Epidermal melanocyte (primary cell): Measurements from ENCODE around the gene SSH2.
"Not testable (repeated sequence)": the region's sequence is repeated elsewhere in the genome, so short reads cannot be mapped to it uniquely, and the experiment has no call there.

Source experiments
- DNase-seq: peaks from one replicate; pipeline ENCODE4 v3.0.0; 2011; ENCODE audit warnings: low spot score; ENCODE audit not compliant: insufficient read length

Gene SSH2

GRCh38 chr17:29667969-29668368 lies 262.1 kb downstream of the SSH2 start:
- no peak for DNase-seq

DNA sequence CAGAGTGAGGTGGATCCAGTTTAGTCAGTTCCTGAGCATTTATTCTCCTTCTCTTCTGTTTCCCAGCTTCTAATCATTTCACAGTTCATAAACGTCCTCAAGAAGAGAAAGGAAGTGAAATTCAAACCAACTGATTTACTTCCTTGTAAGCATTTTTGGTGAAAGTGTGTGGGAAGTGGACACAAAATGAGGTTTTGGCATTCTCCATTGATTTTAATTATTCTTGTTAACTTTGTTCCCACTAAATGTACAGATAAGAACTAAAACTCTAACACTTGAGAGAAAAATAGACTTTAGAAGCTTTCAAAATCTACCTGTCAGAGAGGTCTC lies 264.6 kb downstream of the SSH2 start:
- DNase-seq, result no peak

GRCh38 chr17:29664743-29665480 lies 265.1 kb downstream of the SSH2 start:
- no peak for DNase-seq

DNA sequence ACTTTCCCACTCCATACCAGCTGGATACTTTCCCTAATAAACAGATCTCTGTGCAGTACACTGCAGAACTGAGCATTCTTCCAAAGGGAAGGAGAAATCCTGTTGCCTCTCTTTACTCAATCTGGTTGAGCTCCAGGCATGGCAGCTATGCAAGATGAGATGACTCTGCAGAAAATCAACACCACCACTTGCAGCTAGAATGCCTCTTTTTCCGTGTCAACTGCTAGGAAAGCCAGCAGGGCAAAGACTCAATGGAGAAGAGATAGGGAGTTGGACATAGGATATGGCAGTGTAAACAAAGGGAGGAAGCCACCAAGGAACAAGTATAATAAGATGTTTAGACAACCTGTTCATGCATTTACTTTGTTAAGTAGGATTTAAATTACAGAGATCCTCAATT lies 266.9 kb downstream of the SSH2 start:
- no peak for DNase-seq

- no peak for DNase-seq
Observed at GRCh38 chr17:29661213-29661612, 268.8 kb downstream of the SSH2 start.

GRCh38 chr17:29659155-29659554 lies 270.9 kb downstream of the SSH2 start:
- no peak for DNase-seq

DNA sequence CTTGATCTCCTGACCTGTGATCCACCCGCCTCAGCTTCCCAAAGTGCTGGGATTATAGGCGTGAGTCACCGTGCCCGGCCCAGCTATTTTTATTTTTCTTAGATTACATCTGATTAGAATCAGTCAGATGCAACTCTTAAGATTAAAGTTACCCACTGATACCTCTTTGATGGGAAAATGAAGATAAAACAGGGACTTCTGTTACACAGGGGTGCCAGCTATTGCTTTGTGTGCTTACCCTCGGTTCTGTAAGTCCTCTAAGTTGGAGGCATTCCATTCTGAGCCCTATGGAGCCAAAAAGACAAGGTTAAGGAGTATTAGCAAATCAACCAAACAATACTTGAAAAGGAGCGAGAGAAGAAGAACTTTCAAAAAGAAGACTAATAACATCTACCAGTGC lies 274.7 kb downstream of the SSH2 start:
- DNase-seq, result no peak

DNA sequence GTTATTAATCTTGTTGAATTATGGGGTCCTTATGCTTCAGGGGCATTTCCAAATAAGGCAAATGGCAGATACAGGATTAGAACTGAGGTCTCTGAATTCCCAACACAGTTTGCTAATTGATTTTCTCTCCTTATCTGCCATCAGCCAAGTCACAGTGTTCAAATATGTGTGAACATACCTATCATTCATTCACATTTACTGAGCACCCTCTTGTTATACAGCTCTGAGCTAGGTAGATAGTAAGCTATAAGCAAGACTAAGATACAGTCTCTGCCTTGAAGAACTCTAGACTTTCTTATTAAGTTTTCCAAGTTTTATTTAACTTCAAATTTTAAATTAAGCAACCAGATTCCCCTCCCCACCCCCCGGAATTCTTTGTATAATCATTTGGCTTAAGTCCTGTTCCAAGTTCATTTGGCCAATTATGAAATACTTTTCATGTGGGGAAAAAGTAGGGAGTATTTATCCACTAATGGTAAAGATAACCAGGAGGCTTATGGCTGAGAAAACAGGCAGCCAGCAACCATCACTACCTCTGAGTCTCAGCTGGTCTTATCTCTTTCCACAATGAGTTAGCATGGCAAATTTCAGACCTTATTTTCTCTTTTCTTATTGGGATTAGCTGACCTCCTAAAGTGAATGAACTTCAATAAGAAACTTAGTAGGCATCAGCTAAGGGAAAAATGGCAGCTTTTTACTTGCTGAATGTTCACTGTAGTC lies 275.9 kb downstream of the SSH2 start:
- no peak for DNase-seq

DNA sequence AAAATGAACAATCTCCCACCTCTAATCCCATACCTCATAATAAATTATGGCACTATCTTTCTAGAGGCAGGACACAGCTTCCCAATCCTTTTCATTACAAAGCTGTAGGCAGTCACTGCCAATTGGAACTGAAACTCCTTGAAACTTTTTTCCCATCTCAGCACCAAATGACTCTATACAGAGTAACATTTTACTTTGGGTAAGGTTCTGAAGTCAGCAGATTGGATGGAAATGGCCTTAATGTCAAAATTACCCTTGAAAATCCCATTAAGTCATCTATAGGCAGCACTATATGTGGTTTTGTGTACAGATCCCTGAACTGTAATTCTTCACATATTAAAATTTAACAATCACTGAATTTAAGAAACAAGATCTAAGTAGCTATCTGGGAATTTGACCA lies 277.1 kb downstream of the SSH2 start:
- no peak for DNase-seq

DNA sequence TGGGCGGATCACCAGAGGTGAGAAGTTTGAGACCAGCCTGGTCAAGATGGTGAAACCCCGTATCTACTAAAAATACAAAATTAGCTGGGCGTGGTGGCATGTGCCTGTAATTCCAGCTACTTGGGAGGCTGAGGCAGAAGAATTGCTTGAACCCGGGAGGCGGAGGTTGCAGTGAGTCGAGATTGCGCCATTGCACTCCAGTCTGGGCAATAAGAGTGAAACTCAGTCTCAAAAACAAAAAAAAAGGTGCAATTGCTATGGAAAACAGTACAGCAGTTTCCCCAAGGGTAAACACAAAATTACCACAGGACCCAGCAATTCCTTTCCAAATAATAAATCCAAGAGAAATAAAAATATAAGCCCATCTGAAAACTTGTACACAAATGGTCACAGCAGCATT lies 278.1 kb downstream of the SSH2 start:
- not testable (repeated sequence) for DNase-seq

GRCh38 chr17:29650396-29650795 lies 279.6 kb downstream of the SSH2 start:
- no peak for DNase-seq

- no peak for DNase-seq
Observed at GRCh38 chr17:29649359-29649758, 280.7 kb downstream of the SSH2 start.

DNA sequence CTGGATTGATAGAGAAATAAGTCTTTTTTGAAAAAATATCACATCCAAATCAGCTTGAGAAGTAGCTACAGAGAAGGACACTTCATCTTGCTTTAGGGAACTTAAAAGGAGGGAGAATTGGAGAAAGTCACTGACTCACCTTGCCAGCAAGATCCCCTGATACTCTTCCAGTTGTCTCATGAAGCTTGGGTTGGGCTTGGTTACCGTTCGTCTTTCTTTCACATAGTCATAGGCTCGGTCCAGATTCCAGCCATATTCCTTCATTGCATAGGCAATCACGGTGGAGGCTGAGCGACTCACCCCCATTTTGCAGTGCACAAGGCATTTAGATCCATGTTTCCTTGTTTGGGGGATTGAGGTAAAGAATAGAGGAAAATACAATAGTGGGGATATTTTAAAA lies 282.0 kb downstream of the SSH2 start:
- DNase-seq, result no peak

GRCh38 chr17:29645515-29646051 lies 284.4 kb downstream of the SSH2 start:
- DNase-seq, result no peak

GRCh38 chr17:29643817-29644160 lies 286.2 kb downstream of the SSH2 start:
- no peak for DNase-seq

- no peak for DNase-seq
Observed at GRCh38 chr17:29642171-29642611, 287.8 kb downstream of the SSH2 start.

- DNase-seq, result no peak
Observed at GRCh38 chr17:29640981-29641642, 288.9 kb downstream of the SSH2 start.

- DNase-seq, result no peak
Observed at GRCh38 chr17:29640413-29640812, 289.6 kb downstream of the SSH2 start.

DNA sequence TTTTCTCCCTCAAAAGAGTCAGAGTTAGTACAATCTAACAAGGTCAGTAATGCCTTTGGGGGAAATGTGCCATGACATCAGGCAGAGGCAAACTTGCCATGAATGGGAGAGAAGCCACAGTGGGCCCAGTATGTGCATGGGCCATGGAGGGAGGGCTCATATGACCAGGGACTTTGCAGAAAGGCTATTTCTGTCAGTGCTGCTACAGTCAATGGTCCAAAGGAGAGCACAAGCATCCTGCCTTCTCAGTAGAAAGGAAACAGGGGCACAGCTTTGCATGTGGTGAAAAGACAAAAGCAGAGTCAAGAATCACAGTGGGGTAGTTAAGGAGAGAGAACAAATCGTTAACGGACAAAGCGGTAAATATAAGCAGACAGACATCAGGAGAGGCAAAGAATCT lies 296.1 kb downstream of the SSH2 start:
- DNase-seq, result no peak

DNA sequence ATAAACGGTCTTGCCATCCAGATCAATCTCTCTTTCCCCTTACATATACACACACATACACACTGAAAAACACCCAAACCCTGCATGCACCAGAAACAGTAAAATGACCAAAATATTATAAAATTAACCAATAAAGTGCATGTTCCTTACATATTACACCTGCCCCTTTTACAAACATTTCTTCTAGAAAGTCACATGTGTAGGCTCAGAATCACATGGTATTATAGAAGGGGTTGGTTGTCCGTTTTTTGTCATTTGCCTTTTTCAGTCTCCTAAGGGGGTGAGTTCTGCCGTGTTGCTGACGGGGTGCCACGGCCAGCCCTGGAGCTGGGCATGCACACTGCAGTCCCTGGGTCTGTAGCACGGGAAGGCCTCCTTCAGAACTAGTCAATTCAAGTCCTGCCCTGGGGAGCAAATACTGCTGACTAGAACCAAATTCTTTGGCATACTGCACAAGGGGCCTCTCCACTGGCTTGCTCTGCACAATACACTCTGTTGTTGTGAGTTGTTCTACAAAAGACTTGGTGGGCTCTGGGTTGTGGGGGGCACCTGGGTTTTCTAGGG lies 299.3 kb downstream of the SSH2 start:
- DNase-seq, result no peak

GRCh38 chr17:29629839-29630238 lies 300.2 kb downstream of the SSH2 start:
- DNase-seq, result no peak

DNA sequence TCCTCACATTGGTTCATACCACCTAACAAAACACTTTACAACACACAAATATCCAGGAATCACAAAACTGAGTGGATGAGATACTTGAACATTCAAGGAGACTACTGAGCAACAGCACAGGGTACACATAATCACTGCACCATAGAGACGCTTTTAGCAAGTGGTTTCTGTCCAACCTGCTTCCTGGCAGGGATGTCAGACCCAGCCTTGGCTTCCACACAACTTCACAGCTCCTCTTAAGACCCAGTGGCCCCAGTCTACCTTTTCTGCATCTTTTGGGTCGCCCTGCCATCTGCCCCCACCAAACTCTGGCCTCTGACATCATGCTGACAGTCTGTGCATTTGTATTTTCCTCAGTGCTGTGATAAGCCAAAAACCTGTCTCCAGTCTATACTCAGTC lies 301.4 kb downstream of the SSH2 start:
- DNase-seq, result no peak
